BJ (cell line): ENCODE data around the gene SV2C. TPM values are rescaled to one million over a fixed set of nuclear protein-coding genes. Genes with fewer than 3 reads are reported as not detected.

Source experiments
- CTCF ChIA-PET: fragments of 350-600 bp; formaldehyde crosslinking; extraction: SDS; loops from one replicate; lab custom pipeline; 2021; ENCODE audit warnings: antibody characterized with exemption, inconsistent platforms; lab: Yijun Ruan, JAX
- POLR2A ChIA-PET: fragments of 300-600 bp; sonication (Branson Sonifier 250); formaldehyde crosslinking; extraction: SDS; loops from one replicate; lab custom pipeline; 2021; ENCODE audit warnings: antibody characterized with exemption; lab: Charles Lee
- DNase-seq: peaks from one replicate; pipeline ENCODE4 v3.0.0-alpha.2; 2011; ENCODE audit warnings: low read depth
- H3K27me3 ChIP-seq: 2 replicates; pipeline ENCODE4 v1.6.0; 2011; ENCODE audit warnings: low read length; ENCODE audit not compliant: control insufficient read depth, insufficient read depth
- H3K36me3 ChIP-seq: 2 replicates; pipeline ENCODE4 v1.5.1; 2011; ENCODE audit warnings: low read length; ENCODE audit not compliant: control insufficient read depth, insufficient read depth
- H3K4me3 ChIP-seq: 2 replicates; pipeline ENCODE4 v1.5.1; 2011; ENCODE audit warnings: low read depth, mild to moderate bottlenecking, control low read depth, low read length
- polyA plus RNA-seq: library from polyadenylated mRNA; depleted of rRNA; stranded (reverse); fragments of >200 nt; gene quantifications from 2 replicates; pipeline ENCODE4 v1.2.3, GENCODE V29; 2011
- TF ChIP-seq, protein P1 (sequence below): IDR thresholded peaks from 2 replicates; pipeline ENCODE4 v1.5.1; 2011; ENCODE audit warnings: low read depth, mild to moderate bottlenecking, control low read depth, inconsistent platforms, low read length, moderate library complexity; ENCODE audit not compliant: insufficient read depth

SV2C gene
- polyA plus RNA-seq, 1 experiment, result not detected

DNA sequence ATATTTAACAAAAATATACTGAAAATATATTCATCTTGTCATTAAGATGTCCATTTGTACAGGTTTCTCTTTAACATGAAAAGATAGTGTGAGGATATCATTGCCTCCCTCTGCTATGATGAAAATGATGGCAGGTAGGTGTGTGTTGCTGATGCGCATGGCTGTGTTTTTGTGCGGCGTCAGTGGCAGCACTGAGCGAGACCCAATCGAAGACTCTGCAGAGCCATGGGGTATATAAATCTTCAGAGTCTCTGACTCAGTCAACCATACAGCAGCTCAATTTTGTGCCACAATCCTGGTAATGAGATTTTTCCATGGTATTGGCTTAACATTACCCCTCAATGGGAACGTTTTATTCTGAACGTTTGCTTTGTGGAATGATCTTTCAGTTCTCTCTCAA, 166.4 kb downstream of the SV2C start:
- Histone ChIP-seq H3K36me3 (no peaks in the 10 kb centered on the region), H3K4me3 (no peak overlapping the region), H3K27me3 (no peaks in the 10 kb centered on the region)
- TF ChIP-seq, protein P1, sequence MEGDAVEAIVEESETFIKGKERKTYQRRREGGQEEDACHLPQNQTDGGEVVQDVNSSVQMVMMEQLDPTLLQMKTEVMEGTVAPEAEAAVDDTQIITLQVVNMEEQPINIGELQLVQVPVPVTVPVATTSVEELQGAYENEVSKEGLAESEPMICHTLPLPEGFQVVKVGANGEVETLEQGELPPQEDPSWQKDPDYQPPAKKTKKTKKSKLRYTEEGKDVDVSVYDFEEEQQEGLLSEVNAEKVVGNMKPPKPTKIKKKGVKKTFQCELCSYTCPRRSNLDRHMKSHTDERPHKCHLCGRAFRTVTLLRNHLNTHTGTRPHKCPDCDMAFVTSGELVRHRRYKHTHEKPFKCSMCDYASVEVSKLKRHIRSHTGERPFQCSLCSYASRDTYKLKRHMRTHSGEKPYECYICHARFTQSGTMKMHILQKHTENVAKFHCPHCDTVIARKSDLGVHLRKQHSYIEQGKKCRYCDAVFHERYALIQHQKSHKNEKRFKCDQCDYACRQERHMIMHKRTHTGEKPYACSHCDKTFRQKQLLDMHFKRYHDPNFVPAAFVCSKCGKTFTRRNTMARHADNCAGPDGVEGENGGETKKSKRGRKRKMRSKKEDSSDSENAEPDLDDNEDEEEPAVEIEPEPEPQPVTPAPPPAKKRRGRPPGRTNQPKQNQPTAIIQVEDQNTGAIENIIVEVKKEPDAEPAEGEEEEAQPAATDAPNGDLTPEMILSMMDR, result no peak
- no peak for DNase-seq
- CTCF ChIA-PET, result no interaction called here
- POLR2A ChIA-PET, result no interaction called here

DNA sequence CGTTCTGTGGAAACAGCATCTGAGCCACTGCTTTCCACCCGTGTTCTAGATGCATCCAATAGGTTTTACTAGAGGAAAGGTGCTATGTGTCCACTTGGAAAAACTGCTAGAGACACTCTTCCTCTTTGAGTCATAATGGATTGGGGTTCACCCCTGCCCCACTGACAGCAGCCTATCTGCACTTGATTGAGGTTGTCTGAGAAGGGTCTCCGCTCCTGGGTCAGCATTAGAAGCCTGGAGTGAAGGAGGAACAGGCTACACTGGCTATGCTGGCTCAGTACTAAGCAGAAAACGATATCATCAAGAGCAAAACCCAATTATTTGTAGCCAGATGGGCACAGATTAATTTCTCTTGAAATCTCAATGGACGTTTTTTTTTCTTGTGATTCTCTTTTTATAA, 167.3 kb downstream of the SV2C start:
- CTCF ChIA-PET, result no interaction called here
- TF ChIP-seq, protein P1, result no peak
- no peaks in the 10 kb centered on the region for H3K36me3 ChIP-seq
- H3K27me3 ChIP-seq, result no peaks in the 10 kb centered on the region
- POLR2A ChIA-PET, result no interaction called here
- H3K4me3 ChIP-seq, result no peak overlapping the region
- DNase-seq, result no peak

DNA sequence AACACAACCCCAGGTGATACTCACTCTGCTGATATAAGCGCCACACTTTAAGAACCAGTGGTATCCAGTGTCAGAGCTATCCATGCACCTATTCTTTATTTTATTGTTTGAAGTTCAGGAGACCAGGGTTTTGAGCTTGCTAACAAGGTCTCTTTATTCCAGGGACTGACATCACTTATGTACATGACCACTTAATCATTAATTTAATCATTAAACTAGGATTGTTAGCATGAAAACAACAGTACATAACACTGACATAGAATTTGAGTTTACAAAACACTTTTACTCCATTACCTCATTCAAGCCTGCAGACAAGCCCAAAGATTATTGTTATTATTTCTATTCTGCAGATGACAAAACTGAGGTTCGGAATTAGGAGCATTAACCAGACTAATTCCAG, 168.5 kb downstream of the SV2C start:
- no peak overlapping the region for H3K4me3 ChIP-seq
- CTCF ChIA-PET, result no interaction called here
- H3K36me3 ChIP-seq, result no peaks in the 10 kb centered on the region
- TF ChIP-seq, protein P1, result no peak
- no peak for DNase-seq
- POLR2A ChIA-PET, result no interaction called here
- no peaks in the 10 kb centered on the region for H3K27me3 ChIP-seq

DNA sequence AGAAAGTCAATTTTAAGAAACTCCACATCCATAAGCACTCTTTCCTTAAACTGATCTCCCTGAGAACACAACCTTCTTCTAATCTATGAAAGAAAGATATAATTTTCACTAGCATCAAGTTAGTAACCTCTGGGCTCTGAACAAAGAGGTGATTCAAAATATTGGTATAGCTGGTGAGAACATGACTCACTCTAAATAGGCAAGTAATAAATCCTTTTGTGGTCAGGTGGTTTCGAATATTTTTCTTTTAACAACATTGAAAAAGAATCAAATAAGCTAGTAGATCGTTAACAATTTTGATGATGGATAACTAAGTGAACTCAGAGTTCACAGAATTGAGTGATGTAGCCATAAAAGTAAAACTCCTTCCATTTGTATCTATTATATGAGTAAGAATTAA, 169.3 kb downstream of the SV2C start:
- ChIA-PET POLR2A (no interaction called here), CTCF (no interaction called here)
- H3K36me3 ChIP-seq, result no peaks in the 10 kb centered on the region
- H3K27me3 ChIP-seq, result no peaks in the 10 kb centered on the region
- TF ChIP-seq, protein P1, result no peak
- no peak for DNase-seq
- no peak overlapping the region for H3K4me3 ChIP-seq

DNA sequence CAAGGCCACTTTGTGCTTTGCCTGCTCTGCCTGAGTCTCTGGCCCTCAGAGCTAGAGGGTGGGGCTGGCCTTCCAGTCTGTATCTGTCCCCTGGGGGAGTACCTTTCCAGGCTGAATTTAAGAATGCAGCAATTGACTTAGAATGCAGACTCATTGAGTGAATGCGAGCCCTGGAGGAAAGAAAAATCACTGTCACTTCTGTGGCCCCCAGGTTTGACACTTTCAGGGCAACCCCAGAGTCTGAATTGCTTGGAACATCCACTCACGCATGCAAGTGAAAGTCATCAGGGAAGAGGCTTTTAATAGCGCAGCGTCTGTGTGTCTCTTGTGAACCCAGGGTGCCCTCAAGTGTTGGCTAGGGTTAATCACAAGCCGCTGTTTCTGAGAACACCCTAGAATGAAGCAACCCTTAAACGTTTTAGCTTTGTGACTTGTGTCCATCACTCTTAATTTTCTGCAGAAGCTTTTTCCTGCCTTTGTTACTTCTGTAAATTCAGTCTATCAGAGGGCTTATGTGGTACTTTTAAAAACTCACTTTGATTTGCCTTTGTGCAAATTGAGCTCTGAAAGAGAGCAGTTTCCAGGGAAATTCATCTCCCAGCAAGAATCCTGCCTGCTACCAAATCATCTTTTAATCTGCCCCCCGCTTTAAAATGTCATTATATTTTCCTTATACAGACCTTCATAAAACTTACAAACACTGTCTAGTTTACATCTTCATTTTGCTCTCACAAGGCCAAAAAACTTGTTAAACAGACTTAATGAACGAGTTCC, 173.1 kb downstream of the SV2C start:
- Histone ChIP-seq H3K4me3 (no peak overlapping the region), H3K36me3 (no peaks in the 10 kb centered on the region), H3K27me3 (no peaks in the 10 kb centered on the region)
- DNase-seq, result no peak
- ChIA-PET CTCF (interaction anchor here (0.6 kb wide), 1 partner anchor 1583 kb away, joined by 3 read pairs; no protein-coding TSS in a partner anchor), POLR2A (no interaction called here)
- TF ChIP-seq, protein P1, result peak; percentile 65
